Measurements from ENCODE around the gene KIF6.

DNA sequence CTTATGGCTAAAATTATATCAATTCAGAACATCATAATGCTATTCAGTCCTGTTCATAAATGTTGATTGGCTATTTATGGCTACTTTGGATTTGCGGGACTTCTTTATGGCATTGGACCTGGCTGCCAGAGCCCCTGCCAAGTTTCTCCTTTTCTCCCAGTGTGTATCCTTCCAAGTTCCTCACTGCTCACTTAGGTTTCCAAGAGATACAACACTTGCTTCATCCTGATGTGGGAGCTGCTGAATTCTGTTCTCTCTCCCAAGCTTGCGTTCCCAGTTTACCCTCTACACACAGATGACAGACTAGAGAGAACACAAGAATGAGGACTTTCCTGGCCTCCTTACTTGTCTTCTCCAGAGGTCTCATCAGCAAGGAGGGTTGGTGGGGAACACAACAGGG, 48.6 kb upstream of the KIF6 start:
- TF ChIP-seq EZH2phosphoT487 (IDR thresholded peaks at IDR 0.05; ENCODE audit: low read length) = no peak
- TF ChIP-seq, protein P1, sequence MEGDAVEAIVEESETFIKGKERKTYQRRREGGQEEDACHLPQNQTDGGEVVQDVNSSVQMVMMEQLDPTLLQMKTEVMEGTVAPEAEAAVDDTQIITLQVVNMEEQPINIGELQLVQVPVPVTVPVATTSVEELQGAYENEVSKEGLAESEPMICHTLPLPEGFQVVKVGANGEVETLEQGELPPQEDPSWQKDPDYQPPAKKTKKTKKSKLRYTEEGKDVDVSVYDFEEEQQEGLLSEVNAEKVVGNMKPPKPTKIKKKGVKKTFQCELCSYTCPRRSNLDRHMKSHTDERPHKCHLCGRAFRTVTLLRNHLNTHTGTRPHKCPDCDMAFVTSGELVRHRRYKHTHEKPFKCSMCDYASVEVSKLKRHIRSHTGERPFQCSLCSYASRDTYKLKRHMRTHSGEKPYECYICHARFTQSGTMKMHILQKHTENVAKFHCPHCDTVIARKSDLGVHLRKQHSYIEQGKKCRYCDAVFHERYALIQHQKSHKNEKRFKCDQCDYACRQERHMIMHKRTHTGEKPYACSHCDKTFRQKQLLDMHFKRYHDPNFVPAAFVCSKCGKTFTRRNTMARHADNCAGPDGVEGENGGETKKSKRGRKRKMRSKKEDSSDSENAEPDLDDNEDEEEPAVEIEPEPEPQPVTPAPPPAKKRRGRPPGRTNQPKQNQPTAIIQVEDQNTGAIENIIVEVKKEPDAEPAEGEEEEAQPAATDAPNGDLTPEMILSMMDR (IDR thresholded peaks at IDR 0.05; ENCODE audit: low read length) = no peak
